CD14-positive monocyte (primary cell): ENCODE data around the gene CLSTN3. TPM values are rescaled to one million over a fixed set of nuclear protein-coding genes. Genes with fewer than 3 reads are reported as not detected.

Experiments
- DNase-seq, 3 donors: peaks; one replicate each; pipeline ENCODE4 v3.0.0-alpha.2; 2011 to 2022
- H2AFZ ChIP-seq: 2 replicates; pipeline ENCODE4 v1.6.0; 2012; ENCODE audit warnings: mild to moderate bottlenecking, low read depth, low read length, inconsistent platforms; ENCODE audit not compliant: insufficient read depth, poor library complexity, severe bottlenecking
- H3K27ac ChIP-seq, 2 donors: 1 replicate in 1 of 2; 2 replicates in 1 of 2; pipeline ENCODE4 v1.5.1; 2012 to 2013; ENCODE audit warnings: low read length in 2 of 2, control low read depth in 1 of 2, inconsistent platforms in 1 of 2, low read depth in 1 of 2, mild to moderate bottlenecking in 1 of 2
- H3K27me3 ChIP-seq, 2 donors: one replicate each; pipeline versions ENCODE4 v1.6.0 to v1.6.1; 2011 to 2013; ENCODE audit warnings: low read length in 2 of 2; ENCODE audit not compliant: control insufficient read depth in 2 of 2, insufficient read depth in 2 of 2
- H3K36me3 ChIP-seq, 2 donors: replicated peaks in 1 of 2; 1 replicate in 1 of 2; 2 replicates in 1 of 2; pipeline versions ENCODE4 v1.5.1 to v1.6.1; 2012 to 2013; ENCODE audit warnings: low read length in 2 of 2, control low read depth in 1 of 2, inconsistent platforms in 1 of 2, mild to moderate bottlenecking in 1 of 2; ENCODE audit not compliant: insufficient read depth in 2 of 2, control insufficient read depth in 1 of 2
- H3K4me1 ChIP-seq, 2 donors: 1 replicate in 1 of 2; 2 replicates in 1 of 2; pipeline versions ENCODE4 v1.5.1 to v1.6.1; 2012 to 2013; ENCODE audit warnings: low read length in 2 of 2, control low read depth in 1 of 2, inconsistent platforms in 1 of 2, mild to moderate bottlenecking in 1 of 2, moderate library complexity in 1 of 2; ENCODE audit not compliant: insufficient read depth in 2 of 2, control insufficient read depth in 1 of 2
- H3K4me2 ChIP-seq: replicated peaks from 2 replicates; pipeline ENCODE3; 2012; ENCODE audit warnings: low read length, moderate library complexity, mild to moderate bottlenecking; ENCODE audit not compliant: poor library complexity, severe bottlenecking; ENCODE audit errors: extremely low read depth
- H3K4me3 ChIP-seq, 3 experiments: fragments of 200-600 bp in 1 of 3; sonication (generic) in 1 of 3; replicated peaks in 1 of 3; 1 replicate in 2 of 3; 2 replicates in 1 of 3; pipeline ENCODE4 v1.5.1; 2011 to 2013; ENCODE audit warnings: low read length in 3 of 3, mild to moderate bottlenecking in 3 of 3, control low read depth in 2 of 3, low read depth in 2 of 3, inconsistent platforms in 1 of 3, moderate library complexity in 1 of 3
- H3K79me2 ChIP-seq: 2 replicates; pipeline ENCODE4 v1.6.0; 2012; ENCODE audit warnings: mild to moderate bottlenecking, control low read depth, inconsistent platforms, low read length, moderate library complexity; ENCODE audit not compliant: insufficient read depth
- H3K9ac ChIP-seq: 2 replicates; pipeline ENCODE4 v1.6.0; 2017; ENCODE audit warnings: low read length, mild to moderate bottlenecking; ENCODE audit not compliant: insufficient read depth, poor library complexity, severe bottlenecking
- H3K9me3 ChIP-seq, 2 donors: replicated peaks in 1 of 2; 1 replicate in 1 of 2; 2 replicates in 1 of 2; pipeline versions ENCODE4 v1.5.1 to v1.6.1; 2012 to 2013; ENCODE audit warnings: low read length in 2 of 2, control low read depth in 1 of 2; ENCODE audit not compliant: control insufficient read depth in 1 of 2, insufficient read depth in 1 of 2
- H4K20me1 ChIP-seq: 2 replicates; pipeline ENCODE4 v1.6.0; 2012; ENCODE audit warnings: mild to moderate bottlenecking, low read length, control low read depth, moderate library complexity; ENCODE audit not compliant: insufficient read depth
- H3K27ac Mint-ChIP-seq, 7 donors: one replicate each; pipeline ENCODE4 v1.8.0; 2020; ENCODE audit warnings: mild to moderate bottlenecking in 7 of 7, mixed read lengths in 7 of 7, moderate library complexity in 6 of 7, inconsistent platforms in 2 of 7
- H3K27me3 Mint-ChIP-seq, 3 donors: one replicate each; pipeline ENCODE4 v1.8.0; 2021 to 2022; ENCODE audit warnings: low read depth in 3 of 3, mild to moderate bottlenecking in 3 of 3, mixed read lengths in 3 of 3, moderate library complexity in 3 of 3, inconsistent platforms in 1 of 3
- H3K36me3 Mint-ChIP-seq, 2 donors: one replicate each; pipeline ENCODE4 v1.8.0; 2020; ENCODE audit warnings: mixed read lengths in 2 of 2, inconsistent platforms in 1 of 2, mild to moderate bottlenecking in 1 of 2
- H3K4me1 Mint-ChIP-seq: one replicate; pipeline ENCODE4 v1.8.0; 2020; ENCODE audit warnings: mild to moderate bottlenecking, mixed read lengths
- H3K4me3 Mint-ChIP-seq, 2 donors: one replicate each; pipeline ENCODE4 v1.8.0; 2020; ENCODE audit warnings: mild to moderate bottlenecking in 2 of 2, mixed read lengths in 2 of 2, moderate library complexity in 1 of 2
- H3K9me3 Mint-ChIP-seq, 7 donors: one replicate each; pipeline ENCODE4 v1.8.0; 2020 to 2022; ENCODE audit warnings: mixed read lengths in 7 of 7, mild to moderate bottlenecking in 6 of 7, moderate library complexity in 6 of 7, inconsistent platforms in 2 of 7
- CTCF ChIP-seq: fragments of 200-600 bp; IDR thresholded peaks from one replicate; pipeline ENCODE4 v1.8.0; 2022; ENCODE audit warnings: antibody characterized with exemption, mild to moderate bottlenecking
- WGBS: methylation state at CpG from one replicate; pipeline ENCODE4 v1.1.5; 2013; ENCODE audit warnings: missing lambda C conversion rate; ENCODE audit not compliant: insufficient coverage; 5-methylcytosine and 5-hydroxymethylcytosine counted together
- intact Hi-C, 2 donors: fragments of 100-400 bp; cut with micrococcal nuclease; formaldehyde crosslinking; loops; one replicate each; pipeline versions ENCODE4 v1.15.0 to v1.15.1; 2023
- polyA plus RNA-seq, 3 donors: library from polyadenylated mRNA; depleted of rRNA in 1 of 3; unstranded in 2 of 3; stranded (reverse) in 1 of 3; fragments of 300-500 nt in 2 of 3; fragments of >200 nt in 1 of 3; fragmentation: Illumina TruSeq in 2 of 3; gene quantifications; 1 replicate in 2 of 3; 2 replicates in 1 of 3; pipeline ENCODE4 v1.2.3, GENCODE V29; 2012 to 2021

CLSTN3 gene
- polyA plus RNA-seq, 3 donors, result 13.7 TPM; not detected in 2

- H3K4me3 Mint-ChIP-seq, result no peak overlapping the region
- Histone ChIP-seq H3K4me3 (no peak overlapping the region), H3K4me2 (no peak overlapping the region), H2AFZ (no peak overlapping the region), H3K27ac (no peak overlapping the region), H3K9me3 (no peaks in the 10 kb centered on the region), H3K9ac (no peak overlapping the region), H4K20me1 (no peaks in the 10 kb centered on the region), H3K27me3 (no peaks in the 10 kb centered on the region), H3K79me2 (no peaks in the 10 kb centered on the region), H3K36me3 (peaks cover 56 to 86% of the 10 kb centered on the region in 2 donors), H3K4me1 (no peaks in the 10 kb centered on the region)
- no peak for TF ChIP-seq CTCF
- no peak for DNase-seq
- peaks cover 0 to 2% (median 0%) of the 10 kb centered on the region in 3 donors for H3K27me3 Mint-ChIP-seq
- peaks cover 72% of the 10 kb centered on the region in 2 donors for H3K36me3 Mint-ChIP-seq
- intact Hi-C loops, result no loop called here
- no peaks in the 10 kb centered on the region for H3K4me1 Mint-ChIP-seq
- peaks cover 0 to 3% (median 0%) of the 10 kb centered on the region in 7 donors for H3K9me3 Mint-ChIP-seq
- no peak overlapping the region for H3K27ac Mint-ChIP-seq
Measured at GRCh38 chr12:7205091-7205490, 74.9 kb downstream of the CLSTN3 start.

- H3K27ac Mint-ChIP-seq, result no peak overlapping the region
- H3K27me3 ChIP-seq, result no peaks in the 10 kb centered on the region
- H3K4me1 ChIP-seq, result no peaks in the 10 kb centered on the region
- no peak overlapping the region for H3K4me3 ChIP-seq
- H4K20me1 ChIP-seq, result no peaks in the 10 kb centered on the region
- H3K27me3 Mint-ChIP-seq, result peaks cover 0 to 2% (median 0%) of the 10 kb centered on the region in 3 donors
- H3K36me3 Mint-ChIP-seq, result peaks cover 74 to 75% of the 10 kb centered on the region in 2 donors
- no peaks in the 10 kb centered on the region for H3K79me2 ChIP-seq
- intact Hi-C loops, result no loop called here
- H2AFZ ChIP-seq, result no peak overlapping the region
- H3K4me3 Mint-ChIP-seq, result no peak overlapping the region
- no peak for DNase-seq
- no peak overlapping the region for H3K9ac ChIP-seq
- peaks cover 6% of the 10 kb centered on the region for H3K4me1 Mint-ChIP-seq
- TF ChIP-seq CTCF, result no peak
- no peaks in the 10 kb centered on the region for H3K9me3 ChIP-seq
- no peak overlapping the region for H3K27ac ChIP-seq
- no CpG with 5 or more reads among the region's 3 CpGs for WGBS
- H3K36me3 ChIP-seq, result peaks cover 57 to 97% of the 10 kb centered on the region in 2 donors
- H3K9me3 Mint-ChIP-seq, result peaks cover 0 to 2% (median 0%) of the 10 kb centered on the region in 7 donors
- no peak overlapping the region for H3K4me2 ChIP-seq
Measured at GRCh38 chr12:7206691-7207090, 76.5 kb downstream of the CLSTN3 start.
